Measurements from ENCODE around the gene GNG7.

The GNG7 gene

GRCh38 chr19:2726904-2727639 is 24.6 kb upstream of the GNG7 start:
- no peak for DNase-seq (ENCODE audit: low read depth)
- no peak for TF ChIP-seq CTCF (IDR thresholded peaks at IDR 0.05; ENCODE audit: low read depth, low read length, missing control alignments)
- no peak overlapping the region for H3K4me3 ChIP-seq (ENCODE audit: low read depth, low read length)
- in situ Hi-C loops (cut with HindIII; ENCODE audit: low sequenced_read_pairs): no loop called here

- no peak for DNase-seq (ENCODE audit: low read depth)
- no peak overlapping the region for H3K4me3 ChIP-seq (ENCODE audit: low read depth, low read length)
- in situ Hi-C loops (cut with HindIII; ENCODE audit: low sequenced_read_pairs): no loop called here
- no peak for TF ChIP-seq CTCF (IDR thresholded peaks at IDR 0.05; ENCODE audit: low read depth, low read length, missing control alignments)
Observed at GRCh38 chr19:2726160-2726855, 23.8 kb upstream of the GNG7 start.

GRCh38 chr19:2724148-2724557 is 21.7 kb upstream of the GNG7 start:
- in situ Hi-C loops (cut with HindIII; ENCODE audit: low sequenced_read_pairs): no loop called here
- H3K4me3 ChIP-seq (ENCODE audit: low read depth, low read length): no peak overlapping the region
- TF ChIP-seq CTCF (IDR thresholded peaks at IDR 0.05; ENCODE audit: low read depth, low read length, missing control alignments): no peak
- no peak for DNase-seq (ENCODE audit: low read depth)

- H3K4me3 ChIP-seq (ENCODE audit: low read depth, low read length): no peak overlapping the region
- in situ Hi-C loops (cut with HindIII; ENCODE audit: low sequenced_read_pairs): no loop called here
- no peak for TF ChIP-seq CTCF (IDR thresholded peaks at IDR 0.05; ENCODE audit: low read depth, low read length, missing control alignments)
- no peak for DNase-seq (ENCODE audit: low read depth)
Observed at GRCh38 chr19:2723747-2724146, 21.3 kb upstream of the GNG7 start.

GRCh38 chr19:2723345-2723715 is 20.8 kb upstream of the GNG7 start:
- no peak for TF ChIP-seq CTCF (IDR thresholded peaks at IDR 0.05; ENCODE audit: low read depth, low read length, missing control alignments)
- in situ Hi-C loops (cut with HindIII; ENCODE audit: low sequenced_read_pairs): no loop called here
- H3K4me3 ChIP-seq (ENCODE audit: low read depth, low read length): no peak overlapping the region
- no peak for DNase-seq (ENCODE audit: low read depth)

GRCh38 chr19:2722541-2723344 is 20.2 kb upstream of the GNG7 start:
- H3K4me3 ChIP-seq (ENCODE audit: low read depth, low read length): no peak overlapping the region
- DNase-seq (ENCODE audit: low read depth): no peak
- in situ Hi-C loops (cut with HindIII; ENCODE audit: low sequenced_read_pairs): no loop called here
- no peak for TF ChIP-seq CTCF (IDR thresholded peaks at IDR 0.05; ENCODE audit: low read depth, low read length, missing control alignments)
